Fibroblast of skin of left quadriceps (primary cell): ENCODE results near the gene MAD1L1.
"Not testable (repeated sequence)": the region's sequence is repeated elsewhere in the genome, so short reads cannot be mapped to it uniquely, and the experiment has no call there.

Source experiments
- DNase-seq, 2 experiments: peaks; one replicate each; pipeline ENCODE4 v3.0.0-alpha.2; 2013; ENCODE audit warnings: low read depth in 2 of 2

Gene MAD1L1

DNA sequence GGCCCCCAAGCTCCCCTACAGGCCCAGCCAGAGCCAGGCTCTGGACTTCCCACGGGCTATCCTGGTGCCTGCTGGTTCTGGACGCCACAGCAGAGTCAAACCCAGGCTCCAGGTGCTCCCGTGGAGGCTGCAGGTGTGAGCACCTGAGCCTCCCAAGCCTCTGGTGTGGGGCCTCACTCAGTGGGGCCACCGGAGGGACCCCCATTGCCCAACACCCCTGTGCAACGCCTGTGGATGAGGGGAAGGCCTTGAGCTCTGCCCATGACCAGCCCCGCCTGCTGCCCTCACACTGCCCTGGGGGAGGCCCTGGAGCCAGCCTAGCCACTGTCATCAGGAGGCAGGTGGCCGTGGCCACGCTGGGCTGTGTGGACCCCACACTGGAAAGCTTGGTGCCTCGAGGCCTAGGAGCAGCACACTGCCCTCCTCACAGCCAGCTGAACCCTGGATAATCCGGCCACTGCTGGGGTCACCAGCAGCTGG, 229.3 kb downstream of the MAD1L1 start:
- no peak for DNase-seq

GRCh38 chr7:2002561-2003450, 229.9 kb downstream of the MAD1L1 start:
- no peak for DNase-seq

DNA sequence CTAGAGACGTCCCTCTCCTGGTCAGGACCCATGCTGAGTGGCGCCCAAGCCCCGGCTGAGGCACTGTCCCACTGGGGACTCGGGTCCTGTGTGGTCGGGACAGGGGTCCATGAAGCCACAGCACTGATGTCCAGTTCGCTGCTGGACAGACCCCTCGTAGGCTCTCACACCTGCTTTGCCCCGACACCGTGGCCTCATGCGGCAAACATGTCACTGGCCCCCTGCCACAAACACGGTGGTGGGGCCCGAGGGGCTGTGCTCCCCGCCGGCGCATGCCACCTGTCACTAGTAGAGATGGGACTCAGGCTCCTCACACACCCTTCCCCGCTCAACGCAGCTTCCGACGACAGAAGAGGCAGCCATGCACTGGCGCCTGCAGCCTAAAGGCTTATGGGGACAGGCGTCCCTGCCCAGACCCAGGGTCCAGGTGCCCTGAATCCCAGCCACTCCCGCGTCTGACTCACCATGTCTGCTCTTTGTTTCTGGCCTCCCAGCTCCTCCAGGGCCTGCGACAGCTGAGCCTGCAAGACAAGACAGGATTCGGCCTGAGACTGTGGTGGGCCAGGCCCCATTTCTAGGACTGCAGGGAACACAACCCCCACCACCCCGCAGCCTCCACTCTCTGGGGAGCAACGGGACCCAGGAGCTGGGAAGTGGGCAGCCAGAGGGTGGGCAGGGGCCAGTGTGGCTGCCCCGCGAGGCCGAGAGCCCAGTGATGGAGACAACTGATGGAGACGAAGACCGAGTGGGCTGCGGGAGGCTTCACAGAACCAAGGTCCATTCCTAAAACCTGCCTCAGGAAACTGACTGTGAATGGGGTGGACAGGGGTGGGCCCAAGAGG, 230.9 kb downstream of the MAD1L1 start:
- no peak for DNase-seq

GRCh38 chr7:2000746-2001321, 231.9 kb downstream of the MAD1L1 start:
- DNase-seq: no peak

GRCh38 chr7:2000153-2000687, 232.5 kb downstream of the MAD1L1 start:
- no peak for DNase-seq

DNA sequence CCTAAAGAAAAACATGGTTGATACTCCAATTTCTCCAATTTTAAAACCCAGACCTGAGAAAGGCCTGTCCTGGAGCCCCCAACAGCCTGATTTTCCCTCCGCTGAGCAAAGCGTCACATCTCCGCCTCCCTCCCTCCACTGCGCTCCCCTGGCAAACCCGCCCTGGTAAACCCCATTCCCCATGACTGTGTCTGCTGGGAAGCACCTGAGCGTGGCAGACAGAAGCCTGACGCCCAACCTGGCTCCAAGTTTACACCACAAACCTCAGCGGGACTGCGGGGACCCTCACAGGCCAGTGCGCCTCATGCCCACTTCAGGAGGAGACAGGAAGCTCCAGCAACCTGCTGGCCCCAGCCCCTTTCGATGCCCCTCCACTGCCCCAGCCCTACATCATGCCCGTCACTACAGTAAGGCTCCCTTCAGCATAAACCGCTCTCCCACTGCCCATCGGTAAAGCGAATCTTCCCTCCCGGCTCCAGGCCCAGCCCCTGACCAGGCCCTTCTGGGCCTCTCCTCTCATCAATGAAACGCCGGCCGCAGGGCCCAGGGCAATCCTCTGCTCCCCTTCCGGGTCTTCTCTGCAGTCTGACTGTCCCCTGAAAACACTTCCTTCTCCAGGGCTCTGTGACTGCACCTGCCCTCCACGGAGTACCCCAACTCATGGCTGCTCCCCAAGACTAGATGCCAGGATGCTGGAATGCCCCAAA, 233.3 kb downstream of the MAD1L1 start:
- no peak for DNase-seq

DNA sequence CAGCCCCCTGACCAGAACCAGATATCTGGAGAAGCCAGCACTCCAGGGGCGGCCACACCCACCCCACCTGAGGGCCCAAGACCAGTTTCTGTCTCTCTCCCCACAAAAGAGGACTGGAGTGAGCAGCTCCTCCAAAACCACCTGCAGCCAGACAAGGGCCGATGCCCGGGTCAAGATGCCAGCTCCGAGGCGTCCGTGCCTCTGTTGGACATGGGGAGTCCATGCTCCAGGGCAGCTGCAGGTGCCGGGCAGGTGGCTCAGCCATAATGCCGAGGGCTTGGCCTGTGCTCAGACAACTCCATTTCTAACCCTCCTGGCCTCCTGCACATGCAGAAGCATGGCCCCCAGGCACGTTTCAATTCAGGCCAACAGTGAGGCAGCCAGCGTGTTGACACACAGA, 234.6 kb downstream of the MAD1L1 start:
- DNase-seq: no peak

DNA sequence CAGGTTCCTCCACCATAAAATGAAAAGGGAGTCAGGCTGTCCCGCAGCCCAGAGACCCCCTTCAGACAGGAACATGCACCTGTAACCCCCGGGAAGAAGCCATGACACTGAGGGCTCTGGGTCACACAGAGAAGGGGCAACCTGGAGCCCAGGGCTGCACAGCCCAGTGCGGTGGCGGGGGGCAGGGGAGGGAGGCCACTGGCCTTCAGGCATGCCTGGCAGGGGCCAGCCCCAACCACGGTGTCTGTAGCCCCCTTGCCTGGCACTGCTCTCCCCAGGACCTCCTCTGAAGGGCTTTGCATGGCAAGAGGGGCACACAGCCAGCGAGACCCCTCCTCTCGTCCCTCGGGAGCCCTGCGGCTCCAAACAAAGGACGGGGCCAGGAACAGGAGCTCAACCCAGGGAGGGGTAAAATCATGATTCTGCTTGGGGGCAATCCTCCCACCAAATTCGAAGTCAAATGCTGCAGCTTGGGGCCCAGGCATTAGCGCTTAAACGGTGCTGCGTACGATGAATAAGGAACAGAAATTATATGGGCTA, 235.1 kb downstream of the MAD1L1 start:
- DNase-seq: no peak

DNA sequence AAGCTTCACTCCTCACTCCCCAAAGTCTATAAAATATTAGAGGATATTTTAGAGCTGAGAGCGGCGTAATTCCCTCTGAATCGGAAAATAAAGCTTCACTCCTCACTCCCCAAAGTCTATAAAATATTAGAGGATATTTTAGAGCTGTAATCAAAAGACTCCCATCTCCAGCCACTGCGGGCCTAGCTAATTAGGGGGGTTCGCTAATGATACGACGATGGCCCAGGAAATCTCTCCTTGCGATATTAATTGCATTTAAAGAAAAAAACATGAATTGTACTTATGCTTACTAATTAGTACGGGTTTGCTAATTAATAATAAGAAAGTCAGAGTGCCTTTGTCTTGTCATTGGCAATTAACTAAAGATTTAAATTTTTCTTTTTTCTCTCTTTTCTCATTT, 235.9 kb downstream of the MAD1L1 start:
- DNase-seq: no peak

DNA sequence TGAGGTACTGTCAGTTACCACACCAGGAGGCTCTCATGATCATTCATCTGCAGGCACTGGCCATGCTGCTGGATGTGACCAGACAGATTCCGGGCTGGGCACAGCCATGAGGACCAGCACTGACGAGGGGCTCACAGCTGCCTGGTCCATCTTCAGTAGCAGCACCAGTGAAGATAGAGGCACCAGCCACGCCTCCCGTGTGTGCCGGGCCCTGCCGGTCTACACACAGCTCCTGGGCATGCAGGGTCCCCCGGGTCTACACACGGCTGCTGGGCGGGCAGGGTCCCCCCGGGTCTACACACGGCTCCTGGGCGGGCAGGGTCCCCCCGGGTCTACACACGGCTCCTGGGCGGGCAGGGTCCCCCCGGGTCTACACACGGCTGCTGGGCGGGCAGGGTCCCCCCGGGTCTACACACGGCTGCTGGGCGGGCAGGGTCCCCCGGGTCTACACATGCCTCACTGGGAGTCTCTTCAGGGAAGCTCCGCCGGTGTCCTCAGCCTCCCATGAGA, 236.8 kb downstream of the MAD1L1 start:
- DNase-seq: not testable (repeated sequence)

DNA sequence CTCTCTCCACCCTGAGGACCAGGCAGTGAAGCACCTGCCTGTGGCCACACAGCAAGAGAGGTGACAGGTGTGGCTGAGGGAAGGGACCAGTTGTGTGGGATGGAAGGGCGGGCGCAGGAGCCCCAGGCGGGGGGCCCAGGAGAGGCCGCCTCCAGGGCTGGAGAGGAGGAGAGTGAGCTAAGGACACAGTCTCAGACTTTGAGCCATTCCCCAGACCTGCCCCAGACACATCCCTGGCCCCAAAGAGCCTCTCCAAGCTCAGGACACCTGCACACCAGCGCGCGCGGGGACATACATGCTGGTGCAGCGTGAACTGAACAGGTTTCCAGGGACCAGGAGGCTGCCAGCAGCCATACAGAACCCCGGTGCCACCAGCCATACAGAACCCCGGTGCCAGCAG, 237.3 kb downstream of the MAD1L1 start:
- DNase-seq: no peak

DNA sequence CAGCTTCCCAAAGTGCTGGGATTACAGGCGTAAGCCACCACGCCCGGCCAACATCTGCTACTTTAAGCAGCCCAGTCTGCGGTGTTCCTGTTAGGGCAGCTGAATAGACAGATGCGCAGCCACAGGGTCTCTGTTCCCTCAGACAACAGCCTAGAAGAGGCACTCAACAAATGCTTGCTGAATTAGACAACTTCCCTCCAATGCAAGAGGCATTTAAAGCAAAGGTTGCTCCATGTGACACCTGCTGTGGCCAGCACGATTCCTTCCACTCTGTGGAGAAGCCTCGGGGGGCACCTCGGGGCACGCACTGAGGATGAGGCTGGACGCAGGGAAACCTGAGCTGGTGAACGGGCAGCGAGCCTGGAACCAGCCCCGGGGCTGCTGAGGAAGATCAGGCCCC, 237.8 kb downstream of the MAD1L1 start:
- DNase-seq: no peak

- no peak for DNase-seq
Observed at GRCh38 chr7:1993776-1994740, 238.7 kb downstream of the MAD1L1 start.

DNA sequence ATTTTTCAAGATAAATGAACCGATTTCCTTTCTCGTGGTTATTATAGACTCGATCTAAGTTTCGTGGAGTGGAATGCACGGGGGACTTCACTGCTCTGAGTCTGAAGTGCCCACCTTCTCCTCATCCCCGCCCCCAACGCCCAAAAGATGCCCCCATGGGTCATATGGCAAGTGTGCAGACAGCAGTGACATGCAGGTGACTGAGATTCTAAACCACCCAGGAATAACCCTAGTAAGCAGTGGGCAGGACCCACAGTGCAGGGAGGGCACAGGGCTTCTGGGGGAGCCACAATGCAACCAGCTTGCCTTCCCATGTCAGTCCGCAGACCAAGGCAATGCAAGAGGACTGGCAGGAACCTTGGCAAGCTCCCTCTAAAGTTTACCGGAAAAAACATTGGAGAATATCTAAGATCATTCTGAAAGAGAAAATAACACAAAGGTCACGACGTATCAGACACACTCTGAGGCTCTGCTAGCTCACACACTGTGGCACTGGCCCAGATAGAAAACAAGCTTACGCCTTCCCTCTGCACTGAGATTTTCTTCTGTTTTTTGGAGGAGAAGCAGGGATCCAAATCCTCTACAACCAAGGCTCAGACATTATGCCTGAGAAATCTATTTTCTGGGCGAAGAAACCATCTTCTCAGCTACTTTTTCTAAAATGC, 239.6 kb downstream of the MAD1L1 start:
- DNase-seq: no peak

GRCh38 chr7:1992554-1992953, 240.2 kb downstream of the MAD1L1 start:
- no peak for DNase-seq

DNA sequence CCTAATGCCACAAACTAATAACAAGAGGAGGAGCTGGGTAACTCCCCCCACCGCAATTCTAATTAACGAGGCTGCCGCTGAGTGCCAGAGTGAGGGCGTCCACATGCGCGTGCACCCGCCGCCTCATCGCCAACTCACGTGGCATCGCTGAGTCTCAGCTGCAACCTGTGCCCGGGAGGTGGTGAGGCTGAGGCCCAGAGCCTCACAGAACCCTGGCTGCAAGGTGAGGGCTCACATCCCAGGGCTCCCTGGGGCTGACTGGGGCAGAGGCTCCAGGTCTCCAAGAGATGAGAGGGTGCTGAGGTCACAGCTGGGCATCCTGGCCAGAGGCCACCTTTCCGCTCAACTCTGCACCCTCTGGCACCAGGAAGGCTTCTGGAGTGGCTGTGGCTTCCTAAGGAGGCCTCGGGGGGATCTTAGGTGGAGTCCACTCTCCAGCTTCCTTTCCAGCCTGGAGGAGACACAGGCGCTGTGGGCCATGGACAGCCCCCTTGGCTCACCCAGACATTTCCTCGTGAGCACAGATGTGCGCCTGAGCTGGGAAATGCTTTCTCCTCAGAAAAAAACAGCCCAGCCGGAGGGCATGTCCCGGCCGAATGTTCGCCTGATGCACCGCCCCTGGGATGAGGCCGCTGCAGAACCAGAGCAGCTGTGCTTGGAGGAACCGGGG, 242.6 kb downstream of the MAD1L1 start:
- no peak for DNase-seq

- DNase-seq: no peak
Observed at GRCh38 chr7:1989049-1989860, 243.5 kb downstream of the MAD1L1 start.

DNA sequence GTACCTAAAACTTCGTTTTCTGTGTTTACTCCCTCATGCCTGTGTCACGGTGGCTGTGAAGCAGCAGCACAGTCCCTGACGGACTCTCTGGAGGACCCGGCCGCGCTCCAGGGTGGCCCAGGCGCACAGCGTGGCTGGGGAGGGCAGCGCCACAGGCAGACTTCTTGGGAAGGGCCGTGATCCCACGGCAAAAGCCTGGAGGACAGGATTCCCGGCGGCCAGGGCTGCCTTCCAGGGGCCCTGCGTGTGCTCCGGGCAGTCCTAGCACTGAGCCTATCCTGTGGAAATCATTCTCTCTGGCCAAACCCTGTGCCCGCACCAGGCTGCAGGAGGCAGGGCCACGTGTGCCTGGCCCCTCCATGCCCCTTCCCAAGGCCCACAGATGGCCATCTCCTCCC, 244.2 kb downstream of the MAD1L1 start:
- no peak for DNase-seq
